Caco-2 (cell line): ENCODE data around the gene GABRP. TPM values are rescaled to one million over a fixed set of nuclear protein-coding genes. Genes with fewer than 3 reads are reported as not detected.

Experiments used
- BruUV-seq: library from RNA; stranded (reverse); fragments of 400-500 nt; replicated peaks from 2 replicates; lab custom pipeline; 2021; lab: Mats Ljungman, UMichigan
- CTCF ChIA-PET: fragments of 300-600 bp; sonication (Branson Sonifier 250); formaldehyde crosslinking; loops from one replicate; lab custom pipeline; 2022; ENCODE audit warnings: antibody characterized with exemption; lab: Charles Lee
- POLR2A ChIA-PET: fragments of 300-600 bp; sonication (Branson Sonifier 250); formaldehyde crosslinking; loops from one replicate; lab custom pipeline; 2022; ENCODE audit warnings: antibody characterized with exemption; lab: Charles Lee
- DNase-seq, 2 experiments: peaks; one replicate each; pipeline versions ENCODE4 v3.0.0 to v3.0.0-alpha.2; 2020 to 2022
- H3K27me3 ChIP-seq: replicated peaks from 2 replicates; pipeline ENCODE4 v1.6.0; 2011; ENCODE audit warnings: low read length; ENCODE audit not compliant: control insufficient read depth, insufficient read depth
- H3K36me3 ChIP-seq: 2 replicates; pipeline ENCODE4 v1.5.1; 2011; ENCODE audit warnings: low read length; ENCODE audit not compliant: control insufficient read depth, insufficient read depth
- H3K4me1 ChIP-seq: fragments of 250-450 bp; sonication (Bioruptor Pico); 2 replicates; pipeline ENCODE4 v1.5.1; 2020; ENCODE audit warnings: mild to moderate bottlenecking
- H3K4me3 ChIP-seq: 2 replicates; pipeline ENCODE4 v1.5.1; 2011; ENCODE audit warnings: low read depth, mild to moderate bottlenecking, control low read depth, low read length
- H3K9me3 ChIP-seq: fragments of 250-450 bp; sonication (Bioruptor Pico); 2 replicates; pipeline ENCODE4 v1.5.1; 2020; ENCODE audit warnings: mild to moderate bottlenecking, moderate library complexity
- H3K27ac Mint-ChIP-seq: one replicate; pipeline ENCODE4 v1.8.0; 2022; ENCODE audit warnings: mixed read lengths; ENCODE audit not compliant: unreplicated experiment
- H3K27me3 Mint-ChIP-seq: one replicate; pipeline ENCODE4 v1.8.0; 2022; ENCODE audit warnings: mixed read lengths; ENCODE audit not compliant: insufficient read depth, unreplicated experiment
- H3K36me3 Mint-ChIP-seq: one replicate; pipeline ENCODE4 v1.8.0; 2022; ENCODE audit warnings: mild to moderate bottlenecking, mixed read lengths; ENCODE audit not compliant: insufficient read depth, unreplicated experiment
- H3K4me1 Mint-ChIP-seq: one replicate; pipeline ENCODE4 v1.8.0; 2022; ENCODE audit warnings: low read depth, mixed read lengths; ENCODE audit not compliant: unreplicated experiment
- H3K4me3 Mint-ChIP-seq: one replicate; pipeline ENCODE4 v1.8.0; 2022; ENCODE audit warnings: mild to moderate bottlenecking, moderate library complexity, mixed read lengths; ENCODE audit not compliant: unreplicated experiment
- H3K9me3 Mint-ChIP-seq: one replicate; pipeline ENCODE4 v1.8.0; 2022; ENCODE audit warnings: mixed read lengths; ENCODE audit not compliant: unreplicated experiment
- intact Hi-C: fragments of 100-400 bp; cut with micrococcal nuclease; formaldehyde crosslinking; loops from one replicate; pipeline ENCODE4 v1.10.0; 2022; ENCODE audit not compliant: unreplicated experiment
- total RNA-seq: library from RNA; stranded (reverse); gene quantifications from 2 replicates; pipeline ENCODE4 v1.2.3, GENCODE V29; 2022
- TF ChIP-seq, protein P1 (sequence below), 2 experiments: fragments of 200-600 bp in 1 of 2; IDR thresholded peaks; 1 replicate in 1 of 2; 2 replicates in 1 of 2; pipeline versions ENCODE4 v1.5.1 to v1.8.0; 2011 to 2022; ENCODE audit warnings: antibody characterized with exemption in 1 of 2, control low read depth in 1 of 2, inconsistent platforms in 1 of 2, low read depth in 1 of 2, low read length in 1 of 2, mild to moderate bottlenecking in 1 of 2, moderate library complexity in 1 of 2; ENCODE audit not compliant: insufficient read depth in 1 of 2, severe bottlenecking in 1 of 2, unreplicated experiment in 1 of 2

Gene GABRP
- total RNA-seq, 1 experiment from 2014 or later, result 4.8 TPM

DNA sequence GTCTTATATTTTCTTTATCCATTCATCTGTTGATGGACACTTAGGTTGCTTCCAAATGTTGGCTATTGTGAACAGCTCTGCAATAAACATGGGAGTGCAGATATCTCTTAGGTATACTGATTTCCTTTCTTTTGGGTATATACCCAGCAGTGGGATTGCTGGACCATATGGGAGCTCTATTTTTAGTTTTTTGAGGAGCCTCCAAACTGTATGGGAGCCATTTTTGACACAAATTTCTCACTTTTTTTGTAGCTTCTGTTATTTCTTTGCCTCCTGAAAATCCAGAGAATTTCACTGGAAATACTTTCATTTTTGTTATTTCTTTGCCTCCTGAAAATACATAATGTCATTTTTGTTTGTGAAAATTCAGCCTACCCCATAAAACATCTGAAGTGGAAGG is 63.3 kb downstream of the GABRP start:
- Histone ChIP-seq H3K36me3 (no peaks in the 10 kb centered on the region), H3K27me3 (no peaks in the 10 kb centered on the region), H3K4me1 (no peaks in the 10 kb centered on the region), H3K4me3 (no peak overlapping the region), H3K9me3 (no peaks in the 10 kb centered on the region)
- CTCF ChIA-PET, result no interaction called here
- H3K36me3 Mint-ChIP-seq, result no peaks in the 10 kb centered on the region
- no peak overlapping the region for H3K27ac Mint-ChIP-seq
- intact Hi-C loops, result no loop called here
- peaks cover 3% of the 10 kb centered on the region for H3K27me3 Mint-ChIP-seq
- H3K4me1 Mint-ChIP-seq, result no peaks in the 10 kb centered on the region
- TF ChIP-seq, protein P1, sequence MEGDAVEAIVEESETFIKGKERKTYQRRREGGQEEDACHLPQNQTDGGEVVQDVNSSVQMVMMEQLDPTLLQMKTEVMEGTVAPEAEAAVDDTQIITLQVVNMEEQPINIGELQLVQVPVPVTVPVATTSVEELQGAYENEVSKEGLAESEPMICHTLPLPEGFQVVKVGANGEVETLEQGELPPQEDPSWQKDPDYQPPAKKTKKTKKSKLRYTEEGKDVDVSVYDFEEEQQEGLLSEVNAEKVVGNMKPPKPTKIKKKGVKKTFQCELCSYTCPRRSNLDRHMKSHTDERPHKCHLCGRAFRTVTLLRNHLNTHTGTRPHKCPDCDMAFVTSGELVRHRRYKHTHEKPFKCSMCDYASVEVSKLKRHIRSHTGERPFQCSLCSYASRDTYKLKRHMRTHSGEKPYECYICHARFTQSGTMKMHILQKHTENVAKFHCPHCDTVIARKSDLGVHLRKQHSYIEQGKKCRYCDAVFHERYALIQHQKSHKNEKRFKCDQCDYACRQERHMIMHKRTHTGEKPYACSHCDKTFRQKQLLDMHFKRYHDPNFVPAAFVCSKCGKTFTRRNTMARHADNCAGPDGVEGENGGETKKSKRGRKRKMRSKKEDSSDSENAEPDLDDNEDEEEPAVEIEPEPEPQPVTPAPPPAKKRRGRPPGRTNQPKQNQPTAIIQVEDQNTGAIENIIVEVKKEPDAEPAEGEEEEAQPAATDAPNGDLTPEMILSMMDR (IDR thresholded peaks at IDR 0.05; ENCODE audit: insufficient read depth in 1 of 2, low read depth in 1 of 2, low read length in 1 of 2, severe bottlenecking in 1 of 2, unreplicated experiment in 1 of 2), result no peak
- no peak overlapping the region for H3K4me3 Mint-ChIP-seq
- DNase-seq, result no peak
- POLR2A ChIA-PET, result no interaction called here
- peaks cover 10% of the 10 kb centered on the region for H3K9me3 Mint-ChIP-seq
- no TSS peak for BruUV-seq

DNA sequence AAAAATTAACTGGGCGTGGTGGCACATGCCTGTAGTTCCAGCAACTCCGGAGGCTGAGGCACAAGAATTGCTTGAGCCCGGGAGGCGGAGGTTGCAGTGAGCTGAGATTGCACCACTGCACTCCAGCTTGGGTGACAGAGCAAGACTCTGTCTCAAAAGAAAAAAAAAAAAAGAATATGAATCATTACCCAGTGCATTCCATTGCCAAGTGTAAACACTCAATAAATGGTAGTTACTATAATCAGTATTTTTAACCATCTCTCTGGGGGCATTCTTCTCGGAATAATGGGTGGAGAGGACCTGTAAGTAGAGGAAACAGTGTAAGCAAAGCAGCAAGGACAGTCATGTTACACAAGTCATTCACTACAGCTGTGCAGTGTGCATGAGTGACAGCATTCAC is 64.5 kb downstream of the GABRP start:
- Mint-ChIP-seq H3K27ac (no peak overlapping the region), H3K36me3 (no peaks in the 10 kb centered on the region), H3K4me1 (no peaks in the 10 kb centered on the region), H3K9me3 (peaks cover 10% of the 10 kb centered on the region), H3K27me3 (peaks cover 3% of the 10 kb centered on the region), H3K4me3 (no peak overlapping the region)
- intact Hi-C loops, result no loop called here
- Histone ChIP-seq H3K9me3 (no peaks in the 10 kb centered on the region), H3K4me1 (no peaks in the 10 kb centered on the region), H3K36me3 (no peaks in the 10 kb centered on the region), H3K4me3 (no peak overlapping the region), H3K27me3 (no peaks in the 10 kb centered on the region)
- ChIA-PET CTCF (interaction anchor here (0.6 kb wide), 2 partner anchors 125 to 382 kb away, joined by 3 read pairs; no protein-coding TSS in a partner anchor), POLR2A (no interaction called here)
- no peak for DNase-seq
- TF ChIP-seq, protein P1 (IDR thresholded peaks at IDR 0.05; ENCODE audit: insufficient read depth in 1 of 2, low read depth in 1 of 2, low read length in 1 of 2, severe bottlenecking in 1 of 2, unreplicated experiment in 1 of 2), result no peak
- no TSS peak for BruUV-seq

DNA sequence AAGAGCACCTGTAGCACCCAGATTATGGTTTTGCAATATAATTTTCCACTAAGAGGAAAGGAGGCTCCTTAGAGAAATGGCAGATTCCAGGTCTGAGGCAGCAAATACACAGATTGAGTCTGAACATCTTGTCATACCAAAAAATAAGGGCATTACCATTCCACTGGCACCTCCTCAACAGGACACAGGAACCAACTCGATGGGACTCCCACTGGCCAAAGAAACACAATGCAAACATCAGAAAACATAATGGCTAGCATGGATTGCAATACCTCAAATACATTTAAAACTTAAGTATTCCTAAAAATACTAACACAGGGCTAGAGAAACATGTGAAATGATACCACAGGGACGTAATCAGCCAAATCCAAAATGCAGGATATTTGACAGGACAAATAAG is 65.8 kb downstream of the GABRP start:
- no TSS peak for BruUV-seq
- H3K4me3 ChIP-seq, result no peak overlapping the region
- Mint-ChIP-seq H3K27me3 (peaks cover 3% of the 10 kb centered on the region), H3K27ac (no peak overlapping the region), H3K4me1 (no peaks in the 10 kb centered on the region), H3K36me3 (no peaks in the 10 kb centered on the region), H3K4me3 (no peak overlapping the region), H3K9me3 (peaks cover 10% of the 10 kb centered on the region)
- DNase-seq, result no peak
- no peaks in the 10 kb centered on the region for H3K9me3 ChIP-seq
- H3K27me3 ChIP-seq, result no peaks in the 10 kb centered on the region
- no peaks in the 10 kb centered on the region for H3K4me1 ChIP-seq
- intact Hi-C loops, result no loop called here
- ChIA-PET CTCF (no interaction called here), POLR2A (no interaction called here)
- TF ChIP-seq, protein P1 (IDR thresholded peaks at IDR 0.05; ENCODE audit: insufficient read depth in 1 of 2, low read depth in 1 of 2, low read length in 1 of 2, severe bottlenecking in 1 of 2, unreplicated experiment in 1 of 2), result no peak
- H3K36me3 ChIP-seq, result no peaks in the 10 kb centered on the region
